Activated T-cell treated with anti-CD3 and anti-CD28 coated beads for 1 hour (primary cell): ENCODE results near the gene PTPRT.

Source experiments
- DNase-seq: peaks from one replicate; pipeline ENCODE4 v3.0.0-alpha.2; 2020; ENCODE audit warnings: low read depth

Gene PTPRT

GRCh38 chr20:43119720-43120119 lies 70.0 kb downstream of the PTPRT start:
- no peak for DNase-seq

DNA sequence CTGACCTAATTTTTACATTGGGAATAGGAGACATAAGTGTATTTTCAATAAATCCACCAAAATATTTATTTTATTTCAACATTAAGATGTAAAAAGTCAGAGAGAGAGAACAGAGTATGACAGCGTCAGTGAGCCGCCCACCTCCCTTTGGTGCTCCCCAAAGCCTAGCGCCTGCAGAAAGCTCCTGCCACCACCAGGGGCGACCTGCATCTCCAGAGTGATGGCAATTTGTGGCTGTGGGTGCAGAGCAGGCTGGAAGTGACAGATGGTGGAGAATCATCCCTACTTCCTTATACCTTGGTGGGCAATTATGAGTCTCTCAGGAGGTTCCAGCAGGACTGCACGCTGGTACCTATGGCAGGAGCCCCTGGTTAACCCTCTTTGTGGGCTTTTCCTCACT lies 87.3 kb downstream of the PTPRT start:
- no peak for DNase-seq

DNA sequence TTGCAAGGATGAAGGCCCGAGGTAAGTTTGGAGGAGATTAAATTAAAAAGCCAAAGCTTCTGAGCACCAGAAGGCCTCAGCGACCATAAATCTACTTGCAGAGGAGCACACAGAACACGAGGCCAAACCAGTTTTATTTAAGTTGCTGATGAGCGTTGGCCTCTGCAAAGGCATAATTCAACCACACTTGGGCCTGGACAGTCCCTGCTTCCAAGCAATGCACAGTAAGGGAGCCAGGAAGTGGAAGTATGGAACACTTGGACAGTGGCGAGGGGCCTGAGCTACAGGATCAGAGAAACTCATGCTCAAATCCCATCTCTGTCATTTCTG lies 92.8 kb downstream of the PTPRT start:
- DNase-seq: no peak

- DNase-seq: no peak
Measured at GRCh38 chr20:43096126-43096930, 93.4 kb downstream of the PTPRT start.

DNA sequence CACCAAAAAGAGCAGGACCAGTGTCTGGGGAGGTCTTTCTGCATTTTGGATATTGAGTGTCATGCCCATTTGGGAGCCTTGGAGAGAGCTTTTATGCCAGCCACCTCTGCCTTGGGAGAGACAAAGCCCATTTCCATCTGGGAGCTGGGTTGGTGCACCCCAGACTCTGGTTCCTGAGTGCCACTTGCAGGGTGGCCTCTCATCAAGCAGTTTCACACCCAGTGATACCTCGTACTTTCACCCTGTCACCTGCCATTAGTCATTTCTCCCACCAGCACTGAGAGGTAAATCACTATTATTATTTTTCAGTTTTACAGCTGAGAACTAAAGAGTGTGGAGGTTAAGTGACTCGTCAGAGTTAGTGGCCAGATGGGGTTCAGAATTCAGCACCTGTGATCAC lies 94.7 kb downstream of the PTPRT start:
- DNase-seq: no peak

- no peak for DNase-seq
Measured at GRCh38 chr20:43092386-43093088, 97.2 kb downstream of the PTPRT start.

GRCh38 chr20:43068482-43068881 lies 121.2 kb downstream of the PTPRT start:
- no peak for DNase-seq

- DNase-seq: no peak
Measured at GRCh38 chr20:43066125-43066524, 123.6 kb downstream of the PTPRT start.

DNA sequence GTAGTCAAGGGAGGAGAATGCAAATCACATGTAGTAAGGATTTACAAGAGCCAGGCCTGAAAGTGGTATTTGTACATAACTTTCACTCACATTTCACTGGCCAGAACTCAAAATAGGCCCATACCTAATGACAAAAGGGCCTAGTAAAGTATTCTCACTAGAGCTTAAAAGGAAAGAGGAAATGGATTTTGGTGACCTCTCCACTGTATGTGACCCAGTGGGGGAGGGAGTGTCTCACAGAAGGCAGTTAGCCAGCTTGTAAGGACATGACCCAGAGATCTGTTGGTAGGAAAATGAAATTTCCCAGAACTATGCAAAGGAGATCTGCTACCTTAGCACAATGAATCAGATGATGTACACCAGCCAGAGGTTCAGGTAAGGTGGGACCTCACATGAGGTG lies 124.4 kb downstream of the PTPRT start:
- no peak for DNase-seq

GRCh38 chr20:43058077-43058476 lies 131.6 kb downstream of the PTPRT start:
- DNase-seq: no peak

DNA sequence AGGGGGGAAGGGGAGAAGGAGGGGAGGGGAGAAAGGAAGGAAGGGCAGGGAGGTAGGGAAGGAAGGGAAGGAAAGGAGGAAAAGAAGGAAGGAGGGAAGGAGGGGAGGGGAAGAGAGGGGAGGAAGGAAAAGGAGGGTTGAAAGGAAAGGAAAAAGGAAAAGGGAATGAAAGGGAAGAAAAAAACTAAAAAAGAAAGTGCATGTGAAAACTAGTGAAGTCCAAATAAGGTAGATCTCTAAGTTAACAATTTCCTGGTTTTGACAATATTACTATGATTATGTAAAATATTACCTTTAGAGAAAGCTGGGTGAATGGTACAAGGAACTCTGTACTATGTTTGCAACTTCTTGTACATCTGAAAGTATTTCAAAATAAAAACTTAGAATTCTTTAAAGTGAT lies 132.4 kb downstream of the PTPRT start:
- DNase-seq: no peak

GRCh38 chr20:43055181-43055884 lies 134.4 kb downstream of the PTPRT start:
- no peak for DNase-seq

DNA sequence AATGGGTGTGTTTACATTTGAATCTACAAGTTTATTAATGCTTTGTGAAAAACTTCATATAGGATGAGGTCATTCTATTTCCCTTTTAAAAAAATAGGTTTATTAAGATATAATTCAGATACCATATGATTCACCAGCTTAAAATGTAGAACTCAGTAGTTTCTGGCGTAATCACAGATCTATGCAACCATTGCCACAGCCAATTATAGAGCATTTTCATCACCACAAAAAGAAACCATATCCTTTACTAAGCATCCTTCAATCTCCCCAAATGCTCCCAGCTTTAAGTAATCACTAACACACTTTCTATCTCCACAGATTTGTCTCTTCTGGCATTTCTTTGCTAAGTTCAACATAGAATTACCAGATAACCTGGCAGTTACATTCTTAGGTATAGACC lies 137.2 kb downstream of the PTPRT start:
- DNase-seq: no peak

DNA sequence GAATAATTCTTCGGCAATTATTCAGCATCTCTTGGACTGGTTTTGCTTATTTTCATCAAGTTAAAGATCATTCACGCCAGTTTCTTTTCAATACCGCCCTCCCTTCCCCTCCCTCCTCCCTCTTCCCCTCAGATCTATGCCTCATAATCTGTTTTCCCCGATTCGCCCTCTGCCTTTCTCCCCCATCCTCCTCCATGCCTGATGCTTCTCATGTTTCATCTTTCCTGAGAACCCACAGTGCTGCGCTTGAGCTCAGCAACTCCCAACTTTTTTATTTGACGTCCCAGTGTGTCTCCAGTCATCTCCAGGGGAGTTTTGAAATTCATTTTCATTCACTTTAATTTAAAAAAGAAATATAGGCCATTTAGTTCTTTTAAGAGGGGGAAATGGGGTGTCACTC lies 142.7 kb downstream of the PTPRT start:
- DNase-seq: no peak

- DNase-seq: no peak
Measured at GRCh38 chr20:43043887-43044286, 145.8 kb downstream of the PTPRT start.

DNA sequence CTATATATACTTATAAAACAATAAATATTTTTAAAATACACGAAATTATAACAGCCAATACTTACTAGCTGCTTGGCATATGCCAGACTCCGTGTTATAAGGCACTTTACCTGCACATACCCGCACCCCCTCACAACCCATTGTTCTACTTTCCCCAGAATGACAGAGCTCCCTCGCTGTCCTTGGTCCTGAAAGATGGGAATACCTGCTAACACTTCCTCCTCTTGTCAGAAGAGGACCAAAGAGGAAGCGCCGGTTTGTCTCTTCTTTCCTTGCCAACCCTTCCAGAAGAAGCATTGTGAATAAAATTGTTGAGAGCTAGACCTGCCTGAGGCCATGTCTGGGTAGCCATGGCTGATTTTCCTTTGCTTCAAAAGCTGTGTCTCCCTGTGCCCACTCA lies 149.3 kb downstream of the PTPRT start:
- DNase-seq: no peak

GRCh38 chr20:43037605-43038309 lies 151.9 kb downstream of the PTPRT start:
- DNase-seq: no peak

GRCh38 chr20:43034981-43035724 lies 154.6 kb downstream of the PTPRT start:
- no peak for DNase-seq

- DNase-seq: no peak
Measured at GRCh38 chr20:43032459-43032858, 157.2 kb downstream of the PTPRT start.

DNA sequence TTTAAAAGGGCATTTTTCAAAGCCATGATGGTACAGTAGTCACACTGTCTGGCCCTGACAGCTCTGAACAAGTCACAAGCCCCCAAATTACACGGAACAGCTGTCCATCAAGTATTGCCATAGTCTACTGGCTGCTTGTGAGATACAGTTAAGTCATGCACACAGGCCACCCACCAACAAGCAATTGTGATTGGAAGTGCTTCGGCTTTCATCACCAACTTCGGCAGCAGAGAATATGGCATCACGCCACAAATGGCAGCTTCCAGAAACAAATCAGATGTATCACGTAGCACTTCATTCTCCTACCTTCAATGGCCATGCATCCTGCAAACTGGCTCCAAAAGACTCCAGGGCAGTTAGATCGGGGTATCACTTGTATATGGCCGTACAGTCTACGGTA lies 160.5 kb downstream of the PTPRT start:
- DNase-seq: no peak

DNA sequence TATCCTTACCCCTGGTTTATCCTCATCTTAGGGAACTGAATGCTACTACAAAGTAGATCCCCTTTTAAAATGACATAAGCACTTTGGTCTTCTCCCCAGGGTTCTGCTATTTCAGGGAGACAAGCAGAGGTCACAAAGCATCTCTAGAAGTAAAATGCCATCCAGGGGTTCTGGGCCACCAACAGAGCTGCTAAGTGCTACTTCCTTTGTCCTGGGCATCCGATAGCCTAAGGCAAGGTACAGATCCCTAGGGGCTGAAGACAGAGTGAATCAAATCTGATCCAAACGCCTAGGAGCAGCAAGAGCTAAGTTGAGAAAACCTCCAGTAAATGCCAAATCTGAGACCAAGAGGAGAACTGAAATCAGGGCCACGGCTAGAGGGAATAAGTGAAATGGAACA lies 161.2 kb downstream of the PTPRT start:
- DNase-seq: no peak

GRCh38 chr20:43023836-43024235 lies 165.9 kb downstream of the PTPRT start:
- no peak for DNase-seq
